ENCODE measurements around the gene CHST5.
"Not testable (repeated sequence)": the region's sequence is repeated elsewhere in the genome, so short reads cannot be mapped to it uniquely, and the experiment has no call there.

The CHST5 gene

DNA sequence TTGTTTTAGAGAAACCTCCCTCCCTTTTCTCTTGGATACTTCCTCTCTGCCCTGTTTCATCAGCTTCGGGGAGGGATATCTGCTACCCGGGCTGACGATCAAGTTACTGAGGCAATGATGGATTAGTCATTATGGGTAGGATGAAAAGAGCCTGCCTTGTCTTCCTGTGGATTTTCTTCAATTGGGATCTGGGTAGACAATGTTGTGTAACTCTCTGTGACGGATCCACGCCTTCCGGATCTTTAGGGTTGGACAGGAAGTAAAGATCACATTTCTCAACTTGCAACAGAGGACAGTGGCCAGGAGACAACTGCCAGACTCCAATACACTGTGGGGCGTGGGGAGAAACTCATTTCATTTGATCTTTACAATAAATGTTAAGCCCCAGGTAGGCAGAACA lies 29.3 kb downstream of the CHST5 start:
- DNase-seq (ENCODE audit: low spot score), result no peak
- in situ Hi-C loops (cut with MboI; ENCODE audit: low sequenced_read_pairs, unreplicated experiment), result no loop called here
- TF ChIP-seq CTCF (IDR thresholded peaks at IDR 0.05; ENCODE audit: borderline replicate concordance, control extremely low read depth, extremely low read depth, insufficient read depth, missing control alignments), result no peak

- no peak for TF ChIP-seq CTCF (IDR thresholded peaks at IDR 0.05; ENCODE audit: borderline replicate concordance, control extremely low read depth, extremely low read depth, insufficient read depth, missing control alignments)
- in situ Hi-C loops (cut with MboI; ENCODE audit: low sequenced_read_pairs, unreplicated experiment), result no loop called here
- no peak for DNase-seq (ENCODE audit: low spot score)
Observed at GRCh38 chr16:75506107-75506506, 29.8 kb downstream of the CHST5 start.

- no peak for DNase-seq (ENCODE audit: low spot score)
- TF ChIP-seq CTCF (IDR thresholded peaks at IDR 0.05; ENCODE audit: borderline replicate concordance, control extremely low read depth, extremely low read depth, insufficient read depth, missing control alignments), result no peak
- in situ Hi-C loops (cut with MboI; ENCODE audit: low sequenced_read_pairs, unreplicated experiment), result no loop called here
Observed at GRCh38 chr16:75503801-75504200, 32.1 kb downstream of the CHST5 start.

- in situ Hi-C loops (cut with MboI; ENCODE audit: low sequenced_read_pairs, unreplicated experiment), result no loop called here
- TF ChIP-seq CTCF (IDR thresholded peaks at IDR 0.05; ENCODE audit: borderline replicate concordance, control extremely low read depth, extremely low read depth, insufficient read depth, missing control alignments), result no peak
- DNase-seq (ENCODE audit: low spot score), result no peak
Observed at GRCh38 chr16:75502916-75503605, 32.8 kb downstream of the CHST5 start.

GRCh38 chr16:75501820-75502219 lies 34.1 kb downstream of the CHST5 start:
- in situ Hi-C loops (cut with MboI; ENCODE audit: low sequenced_read_pairs, unreplicated experiment); DNase-seq (ENCODE audit: low spot score): not testable (repeated sequence)

DNA sequence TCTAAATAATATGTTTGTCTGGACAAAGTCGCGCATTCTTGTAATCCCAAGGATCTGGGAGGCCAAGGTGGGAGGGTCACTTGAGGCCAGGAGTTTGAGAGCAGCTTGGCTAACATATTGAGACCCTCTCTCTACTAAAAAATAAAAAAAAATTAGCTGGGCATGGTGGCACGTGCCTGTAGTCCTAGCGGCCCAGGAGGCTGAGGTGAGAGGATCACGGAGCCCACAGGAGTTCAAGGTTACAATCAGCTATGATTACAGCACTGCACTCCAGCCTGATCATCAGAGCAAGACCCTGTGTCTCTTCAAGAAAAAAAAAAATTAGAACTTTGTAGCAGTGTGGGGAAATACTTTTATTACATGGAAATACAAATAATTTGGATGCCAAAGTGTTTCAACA lies 34.5 kb downstream of the CHST5 start:
- no peak for TF ChIP-seq CTCF (IDR thresholded peaks at IDR 0.05; ENCODE audit: borderline replicate concordance, control extremely low read depth, extremely low read depth, insufficient read depth, missing control alignments)
- in situ Hi-C loops (cut with MboI; ENCODE audit: low sequenced_read_pairs, unreplicated experiment), result no loop called here

GRCh38 chr16:75498605-75499322 lies 37.1 kb downstream of the CHST5 start:
- in situ Hi-C loops (cut with MboI; ENCODE audit: low sequenced_read_pairs, unreplicated experiment); DNase-seq (ENCODE audit: low spot score): not testable (repeated sequence)

More for the DNA sequence above, 34.5 kb downstream of the CHST5 start:
- no peak for DNase-seq (ENCODE audit: low spot score)
